Breast epithelium (tissue), 3 donors: Measurements from ENCODE around the gene CCDC6.

ENCODE experiments used
- CTCF ChIP-seq, 3 donors: fragments of 450-650 bp; IDR thresholded peaks; one replicate each; pipeline ENCODE4 v1.5.1; 2016 to 2017; ENCODE audit warnings: antibody characterized with exemption in 3 of 3, mild to moderate bottlenecking in 3 of 3, moderate library complexity in 3 of 3
- POLR2A ChIP-seq: fragments of 450-650 bp; IDR thresholded peaks from one replicate; pipeline ENCODE4 v1.6.1; 2016; ENCODE audit warnings: antibody characterized with exemption, mild to moderate bottlenecking, moderate library complexity
- POLR2AphosphoS5 ChIP-seq, 3 donors: sonication (generic); formaldehyde crosslinking; IDR thresholded peaks; one replicate each; pipeline ENCODE4 v1.6.1; 2017; ENCODE audit warnings: antibody characterized with exemption in 3 of 3

- TF ChIP-seq CTCF (IDR thresholded peaks at IDR 0.05): no peak
- no peak for TF ChIP-seq POLR2A
- TF ChIP-seq POLR2AphosphoS5 (IDR thresholded peaks at IDR 0.05): no peak
These were observed 87.1 kb downstream of the CCDC6 start for GRCh38 chr10:59819265-59819664.
